HepG2 (cell line): ENCODE data around the gene NCOA6. TPM values are rescaled to one million over a fixed set of nuclear protein-coding genes. Genes with fewer than 3 reads are reported as not detected.

ENCODE experiments used
- AKAP8 ChIP-seq: sonication (generic); formaldehyde crosslinking; IDR thresholded peaks from 2 replicates; pipeline ENCODE4 v1.5.1; 2020; ENCODE audit warnings: mild to moderate bottlenecking, missing genetic modification reagents
- ASH2L ChIP-seq: fragments of 300-600, 200-600 bp; sonication (generic); IDR thresholded peaks from 2 replicates; pipeline ENCODE4 v1.7.0; 2017; ENCODE audit warnings: low read depth, mild to moderate bottlenecking, moderate library complexity, mixed read lengths, low read length; ENCODE audit not compliant: insufficient read length
- FOXA3 ChIP-seq: IDR thresholded peaks from 2 replicates; pipeline ENCODE4 v1.6.1; 2016; ENCODE audit warnings: missing genetic modification reagents, missing compliant biosample characterization
- FOXK1 ChIP-seq: sonication (generic); formaldehyde crosslinking; IDR thresholded peaks from 2 replicates; pipeline ENCODE4 v1.4.0; 2020; ENCODE audit warnings: low read depth, missing genetic modification reagents, borderline replicate concordance
- HMGA1 ChIP-seq: sonication (generic); formaldehyde crosslinking; conservative IDR thresholded peaks from 2 replicates; pipeline ENCODE4 v1.4.0; 2020; ENCODE audit warnings: missing genetic modification reagents
- HNRNPK ChIP-seq: fragments of 200-400 bp; formaldehyde crosslinking; IDR thresholded peaks from 2 replicates; pipeline ENCODE4 v1.6.1; 2018; ENCODE audit warnings: low read length, low read depth, moderate library complexity, mild to moderate bottlenecking; ENCODE audit not compliant: poor library complexity, severe bottlenecking
- HOMEZ ChIP-seq: IDR thresholded peaks from 2 replicates; pipeline ENCODE4 v1.6.1; 2016; ENCODE audit warnings: low read depth
- KAT7 ChIP-seq: IDR thresholded peaks from 2 replicates; pipeline ENCODE4 v1.6.1; 2018; ENCODE audit warnings: borderline replicate concordance, missing compliant biosample characterization
- KDM1A ChIP-seq: IDR thresholded peaks from 2 replicates; pipeline ENCODE4 v1.6.1; 2016; ENCODE audit warnings: missing compliant biosample characterization
- KLF11 ChIP-seq: IDR thresholded peaks from 2 replicates; pipeline ENCODE4 v1.6.1; 2016; ENCODE audit warnings: missing compliant biosample characterization
- MAF1 ChIP-seq: sonication (generic); formaldehyde crosslinking; IDR thresholded peaks from 2 replicates; pipeline ENCODE4 v1.5.0; 2020; ENCODE audit warnings: missing genetic modification reagents, borderline replicate concordance
- MED1 ChIP-seq: sonication (generic); formaldehyde crosslinking; IDR thresholded peaks from 2 replicates; pipeline ENCODE4 v1.4.0; 2020; ENCODE audit warnings: missing genetic modification reagents
- MEIS1 ChIP-seq: sonication (generic); formaldehyde crosslinking; IDR thresholded peaks from 2 replicates; pipeline ENCODE4 v1.9.0; 2021; ENCODE audit warnings: mild to moderate bottlenecking, missing genetic modification reagents, moderate library complexity, borderline replicate concordance
- NR2C2 ChIP-seq: sonication (generic); formaldehyde crosslinking; IDR thresholded peaks from 2 replicates; pipeline ENCODE4 v1.4.0; 2020; ENCODE audit warnings: missing genetic modification reagents, mild to moderate bottlenecking, moderate library complexity, borderline replicate concordance
- REPIN1 ChIP-seq: sonication (generic); formaldehyde crosslinking; IDR thresholded peaks from 2 replicates; pipeline ENCODE4 v1.8.0; 2022; ENCODE audit warnings: missing genetic modification reagents, low read depth, mild to moderate bottlenecking, borderline replicate concordance
- SPEN ChIP-seq: sonication (generic); formaldehyde crosslinking; IDR thresholded peaks from 2 replicates; pipeline ENCODE4 v1.5.1; 2020; ENCODE audit warnings: low read depth, mild to moderate bottlenecking, missing genetic modification reagents
- YEATS2 ChIP-seq: sonication (generic); formaldehyde crosslinking; IDR thresholded peaks from 2 replicates; pipeline ENCODE4 v1.4.0; 2020; ENCODE audit warnings: missing genetic modification reagents, borderline replicate concordance
- ZBTB2 ChIP-seq: sonication (generic); formaldehyde crosslinking; IDR thresholded peaks from 2 replicates; pipeline ENCODE4 v1.8.0; 2022; ENCODE audit warnings: low read depth, missing genetic modification reagents
- ZMYM4 ChIP-seq: sonication (generic); formaldehyde crosslinking; IDR thresholded peaks from 2 replicates; pipeline ENCODE4 v1.8.1; 2023; ENCODE audit warnings: mild to moderate bottlenecking, missing genetic modification reagents
- ZNF225 ChIP-seq: sonication (generic); formaldehyde crosslinking; IDR thresholded peaks from 2 replicates; pipeline ENCODE4 v1.4.0; 2020; ENCODE audit warnings: mild to moderate bottlenecking, missing genetic modification reagents
- ZNF264 ChIP-seq: sonication (generic); formaldehyde crosslinking; IDR thresholded peaks from 2 replicates; pipeline ENCODE4 v1.4.0; 2020; ENCODE audit warnings: missing genetic modification reagents
- ZNF331 ChIP-seq: sonication (generic); formaldehyde crosslinking; IDR thresholded peaks from 2 replicates; pipeline ENCODE4 v1.4.0; 2020; ENCODE audit warnings: missing genetic modification reagents
- ZNF607 ChIP-seq: sonication (generic); formaldehyde crosslinking; IDR thresholded peaks from 2 replicates; pipeline ENCODE4 v1.5.1; 2020; ENCODE audit warnings: missing genetic modification reagents, mild to moderate bottlenecking, borderline replicate concordance
- ZNF850 ChIP-seq: sonication (generic); formaldehyde crosslinking; conservative IDR thresholded peaks from 2 replicates; pipeline ENCODE4 v1.9.0; 2021; ENCODE audit warnings: mild to moderate bottlenecking, missing genetic modification reagents
- polyA plus RNA-seq, 8 experiments: library from polyadenylated mRNA; depleted of rRNA in 3 of 8; stranded (reverse) in 7 of 8; unstranded in 1 of 8; fragments of >200 nt; fragmentation: Illumina TruSeq in 4 of 8; extraction: Trizol in 4 of 8; gene quantifications; 2 replicates each; pipeline versions ENCODE4 v1.2.1 to v1.2.3, GENCODE V29; 2011 to 2016; ENCODE audit warnings: low read depth in 4 of 8, missing spikeins in 1 of 8, mixed read lengths in 1 of 8; ENCODE audit not compliant: insufficient read depth in 1 of 8
- total RNA-seq, 5 experiments: library from RNA; depleted of rRNA; stranded (reverse); fragments of >200 nt; fragmentation: Illumina TruSeq; extraction: Trizol; gene quantifications; 2 replicates each; pipeline ENCODE4 v1.2.3, GENCODE V29; 2016; ENCODE audit warnings: low read depth in 1 of 5
- TF ChIP-seq, protein P1 (sequence below): sonication (generic); formaldehyde crosslinking; conservative IDR thresholded peaks from 2 replicates; pipeline ENCODE4 v1.4.0; 2020; ENCODE audit warnings: missing genetic modification reagents

NCOA6 gene
- total and polyA plus RNA-seq, 2 of the 13 experiments (the other 11 are each of a cell fraction or from before 2014, with no cell fraction given), result 11.2 to 29.3 TPM

- TF ChIP-seq MAF1, result peak; percentile 62; the same call in 1 of the 2 replicates
- no peak; the same call in 1 of the 2 replicates for TF ChIP-seq HOMEZ (CRISPR knock-in tag)
- TF ChIP-seq ZNF850 (CRISPR knock-in tag), result no peak
- TF ChIP-seq KDM1A, result peak; percentile 95
- no peak for TF ChIP-seq ZNF225
- peak; percentile 66; the same call in 1 of the 2 replicates for TF ChIP-seq ZNF264 (CRISPR knock-in tag)
- no peak for TF ChIP-seq HNRNPK
- TF ChIP-seq AKAP8 (CRISPR knock-in tag), result no peak
- peak; percentile 36; the same call in 1 of the 2 replicates for TF ChIP-seq MED1 (CRISPR knock-in tag)
- TF ChIP-seq REPIN1 (CRISPR knock-in tag), result peak; percentile 74; the same call in 1 of the 2 replicates
- no peak for TF ChIP-seq KLF11 (CRISPR knock-in tag)
- TF ChIP-seq, protein P1, sequence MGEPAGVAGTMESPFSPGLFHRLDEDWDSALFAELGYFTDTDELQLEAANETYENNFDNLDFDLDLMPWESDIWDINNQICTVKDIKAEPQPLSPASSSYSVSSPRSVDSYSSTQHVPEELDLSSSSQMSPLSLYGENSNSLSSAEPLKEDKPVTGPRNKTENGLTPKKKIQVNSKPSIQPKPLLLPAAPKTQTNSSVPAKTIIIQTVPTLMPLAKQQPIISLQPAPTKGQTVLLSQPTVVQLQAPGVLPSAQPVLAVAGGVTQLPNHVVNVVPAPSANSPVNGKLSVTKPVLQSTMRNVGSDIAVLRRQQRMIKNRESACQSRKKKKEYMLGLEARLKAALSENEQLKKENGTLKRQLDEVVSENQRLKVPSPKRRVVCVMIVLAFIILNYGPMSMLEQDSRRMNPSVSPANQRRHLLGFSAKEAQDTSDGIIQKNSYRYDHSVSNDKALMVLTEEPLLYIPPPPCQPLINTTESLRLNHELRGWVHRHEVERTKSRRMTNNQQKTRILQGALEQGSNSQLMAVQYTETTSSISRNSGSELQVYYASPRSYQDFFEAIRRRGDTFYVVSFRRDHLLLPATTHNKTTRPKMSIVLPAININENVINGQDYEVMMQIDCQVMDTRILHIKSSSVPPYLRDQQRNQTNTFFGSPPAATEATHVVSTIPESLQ, result no peak
- TF ChIP-seq ASH2L, result peak; percentile 95
- TF ChIP-seq KAT7 (CRISPR knock-in tag), result no peak
- TF ChIP-seq HMGA1 (CRISPR knock-in tag), result no peak
- TF ChIP-seq YEATS2 (CRISPR knock-in tag), result no peak
- TF ChIP-seq FOXK1 (CRISPR knock-in tag), result no peak; the same call in 1 of the 2 replicates
- TF ChIP-seq FOXA3 (CRISPR knock-in tag), result peak; percentile 51
- peak; percentile 51 for TF ChIP-seq ZMYM4 (CRISPR knock-in tag)
- no peak for TF ChIP-seq ZBTB2 (CRISPR knock-in tag)
- TF ChIP-seq ZNF331 (CRISPR knock-in tag), result 0 out of 2 replicates have a peak, but pooled peaks have one; percentile 23
- TF ChIP-seq MEIS1 (CRISPR knock-in tag), result no peak
- TF ChIP-seq ZNF607 (CRISPR knock-in tag), result no peak
- 0 out of 2 replicates have a peak, but pooled peaks have one; percentile 6 for TF ChIP-seq NR2C2 (CRISPR knock-in tag)
- 0 out of 2 replicates have a peak, but pooled peaks have one; percentile 24 for TF ChIP-seq SPEN (CRISPR knock-in tag)
These were observed 108.0 kb downstream of the NCOA6 start (continued) for GRCh38 chr20:34717230-34718095.
